H1 (cell line): ENCODE data around the gene RCC2. TPM values are rescaled to one million over a fixed set of nuclear protein-coding genes. Genes with fewer than 3 reads are reported as not detected.

Experiments
- CTCF ChIA-PET: fragments of 300-600 bp; sonication (Branson Sonifier 250); formaldehyde crosslinking; loops from one replicate; lab custom pipeline; 2021; ENCODE audit not compliant: partially characterized antibody; lab: Charles Lee
- POLR2A ChIA-PET: fragments of 300-600 bp; sonication (Branson Sonifier 250); formaldehyde crosslinking; loops from one replicate; lab custom pipeline; 2021; ENCODE audit warnings: inconsistent platforms; ENCODE audit not compliant: partially characterized antibody; lab: Charles Lee
- DNase-seq, 2 experiments: peaks; one replicate each; pipeline versions ENCODE4 v3.0.0 to v3.0.0-alpha.2; 2010 to 2022; ENCODE audit warnings: low spot score in 2 of 2, low read depth in 1 of 2, mixed read lengths in 1 of 2
- FAIRE-seq: peaks from 2 replicates; lab custom pipeline; 2011; peaks lifted over from hg19 to GRCh38; lab: Jason Lieb, UNC
- H2AFZ ChIP-seq: 2 replicates; pipeline ENCODE4 v1.8.1; 2012; ENCODE audit warnings: low read length, inconsistent platforms
- H2AK5ac ChIP-seq: 2 replicates; pipeline ENCODE4 v1.6.1; 2013; ENCODE audit warnings: low read depth, low read length
- H2BK120ac ChIP-seq: replicated peaks from 2 replicates; pipeline ENCODE3; 2013; ENCODE audit warnings: low read depth, low read length, inconsistent platforms
- H2BK12ac ChIP-seq: 2 replicates; pipeline ENCODE4 v1.6.1; 2013; ENCODE audit warnings: low read depth, low read length
- H2BK15ac ChIP-seq: 2 replicates; pipeline ENCODE4 v1.6.1; 2013; ENCODE audit warnings: low read length
- H2BK20ac ChIP-seq: 2 replicates; pipeline ENCODE4 v1.6.1; 2013; ENCODE audit warnings: low read length
- H2BK5ac ChIP-seq: 2 replicates; pipeline ENCODE4 v1.6.1; 2013; ENCODE audit warnings: low read depth, low read length
- H3K14ac ChIP-seq: 2 replicates; pipeline ENCODE4 v1.6.1; 2013; ENCODE audit warnings: inconsistent platforms; ENCODE audit not compliant: insufficient read length
- H3K18ac ChIP-seq: 2 replicates; pipeline ENCODE4 v1.6.1; 2013; ENCODE audit warnings: low read length; ENCODE audit errors: extremely low read depth
- H3K23ac ChIP-seq: 2 replicates; pipeline ENCODE4 v1.6.1; 2013; ENCODE audit warnings: inconsistent platforms; ENCODE audit not compliant: insufficient read length
- H3K23me2 ChIP-seq: 2 replicates; pipeline ENCODE4 v1.6.1; 2013; ENCODE audit warnings: low read depth, low read length
- H3K27ac ChIP-seq: 2 replicates; pipeline ENCODE4 v1.6.1; 2011; ENCODE audit warnings: low read depth, low read length, inconsistent platforms
- H3K27me3 ChIP-seq, 4 experiments: replicated peaks in 1 of 4; 1 replicate in 1 of 4; 2 replicates in 3 of 4; pipeline versions ENCODE4 v1.6.1 to v1.8.1; 2011 to 2013; ENCODE audit warnings: low read length in 3 of 4, mild to moderate bottlenecking in 3 of 4, inconsistent platforms in 2 of 4, mixed read lengths in 2 of 4, moderate library complexity in 1 of 4; ENCODE audit not compliant: control insufficient read depth in 3 of 4, insufficient read depth in 3 of 4; ENCODE audit errors: extremely low read depth in 1 of 4
- H3K36me3 ChIP-seq, 4 experiments: 2 replicates each; pipeline versions ENCODE4 v1.6.1 to v1.8.1; 2011 to 2013; ENCODE audit warnings: mild to moderate bottlenecking in 4 of 4, low read length in 3 of 4, moderate library complexity in 2 of 4, control low read depth in 1 of 4, inconsistent platforms in 1 of 4; ENCODE audit not compliant: insufficient read depth in 4 of 4, control insufficient read depth in 2 of 4
- H3K4ac ChIP-seq: replicated peaks from 2 replicates; pipeline ENCODE3; 2013; ENCODE audit warnings: low read length, low read depth, mixed read lengths, inconsistent platforms; ENCODE audit not compliant: insufficient read length
- H3K4me1 ChIP-seq, 4 experiments: replicated peaks in 1 of 4; 1 replicate in 1 of 4; 2 replicates in 3 of 4; pipeline versions ENCODE4 v1.6.1 to v1.8.1; 2011 to 2013; ENCODE audit warnings: low read length in 3 of 4, inconsistent platforms in 2 of 4, mixed read lengths in 1 of 4; ENCODE audit not compliant: insufficient read depth in 4 of 4, control insufficient read depth in 3 of 4
- H3K4me2 ChIP-seq, 2 experiments: 2 replicates each; pipeline versions ENCODE4 v1.6.1 to v1.8.1; 2011 to 2013; ENCODE audit warnings: low read depth in 2 of 2, low read length in 2 of 2, control low read depth in 1 of 2, inconsistent platforms in 1 of 2, mild to moderate bottlenecking in 1 of 2; ENCODE audit not compliant: insufficient read depth in 1 of 2
- H3K4me3 ChIP-seq, 4 experiments: fragments of 200-600, 300-600 bp in 1 of 4; sonication (generic), shearing (Covaris generic), sonication (Bioruptor Twin) in 1 of 4; 2 replicates each; pipeline versions ENCODE4 v1.5.1 to v1.8.1; 2011 to 2016; ENCODE audit warnings: low read length in 4 of 4, low read depth in 3 of 4, control low read depth in 2 of 4, inconsistent platforms in 2 of 4, mild to moderate bottlenecking in 2 of 4, mixed read lengths in 1 of 4, moderate library complexity in 1 of 4; ENCODE audit not compliant: insufficient read depth in 2 of 4; ENCODE audit errors: extremely low read depth in 1 of 4
- H3K56ac ChIP-seq: replicated peaks from 2 replicates; pipeline ENCODE3; 2013; ENCODE audit warnings: low read depth, mild to moderate bottlenecking, mixed read lengths, low read length, inconsistent platforms; ENCODE audit not compliant: insufficient read length
- H3K79me1 ChIP-seq: 2 replicates; pipeline ENCODE4 v1.6.1; 2013; ENCODE audit warnings: low read depth, low read length, control low read depth
- H3K79me2 ChIP-seq, 2 experiments: 2 replicates each; pipeline versions ENCODE4 v1.6.1 to v1.8.1; 2012 to 2013; ENCODE audit warnings: low read length in 2 of 2, mild to moderate bottlenecking in 2 of 2, inconsistent platforms in 1 of 2; ENCODE audit not compliant: insufficient read depth in 2 of 2, control insufficient read depth in 1 of 2
- H3K9ac ChIP-seq, 4 experiments: replicated peaks in 1 of 4; 1 replicate in 1 of 4; 2 replicates in 3 of 4; pipeline versions ENCODE4 v1.6.1 to v1.8.1; 2011 to 2013; ENCODE audit warnings: low read depth in 3 of 4, low read length in 3 of 4, control low read depth in 2 of 4, mild to moderate bottlenecking in 2 of 4, moderate library complexity in 2 of 4, inconsistent platforms in 1 of 4; ENCODE audit errors: extremely low read depth in 1 of 4
- H3K9me3 ChIP-seq, 2 experiments: 2 replicates each; pipeline versions ENCODE4 v1.6.1 to v1.8.1; 2012 to 2013; ENCODE audit warnings: mild to moderate bottlenecking in 2 of 2, moderate library complexity in 2 of 2, control low read depth in 1 of 2, inconsistent platforms in 1 of 2, low read depth in 1 of 2, low read length in 1 of 2, mixed read lengths in 1 of 2; ENCODE audit not compliant: insufficient read depth in 2 of 2
- H4K20me1 ChIP-seq, 2 experiments: replicated peaks in 1 of 2; 2 replicates each; pipeline versions ENCODE3 to v1.8.1; 2011 to 2013; ENCODE audit warnings: inconsistent platforms in 2 of 2, low read length in 2 of 2, mild to moderate bottlenecking in 1 of 2; ENCODE audit not compliant: insufficient read depth in 2 of 2, control insufficient read depth in 1 of 2
- H4K5ac ChIP-seq: 2 replicates; pipeline ENCODE4 v1.6.1; 2013; ENCODE audit warnings: low read length, low read depth, mixed read lengths, inconsistent platforms; ENCODE audit not compliant: insufficient read length
- H4K8ac ChIP-seq: 2 replicates; pipeline ENCODE4 v1.8.0; 2013; ENCODE audit warnings: mild to moderate bottlenecking, moderate library complexity, low read length, inconsistent platforms; ENCODE audit not compliant: insufficient read depth; ENCODE audit errors: extremely low read depth
- H4K91ac ChIP-seq: replicated peaks from 2 replicates; pipeline ENCODE3; 2013; ENCODE audit warnings: low read length, mixed read lengths, inconsistent platforms; ENCODE audit not compliant: insufficient read length
- POLR2AphosphoS5 ChIP-seq: IDR thresholded peaks from 2 replicates; pipeline ENCODE4 v1.6.1; 2011; ENCODE audit warnings: low read depth, low read length
- TEAD4 ChIP-seq: IDR thresholded peaks from 2 replicates; pipeline ENCODE4 v1.6.1; 2012; ENCODE audit warnings: low read depth, low read length, inconsistent platforms, mixed read lengths
- WGBS, 2 experiments: shearing (Covaris generic) in 1 of 2; methylation state at CpG; one replicate each; pipeline versions ENCODE4 v1.1.6 to v1.1.7; 2013 to 2015; ENCODE audit warnings: low lambda C conversion rate in 2 of 2, mixed read lengths in 2 of 2, inconsistent platforms in 1 of 2, low coverage in 1 of 2, missing lambda C conversion rate in 1 of 2; ENCODE audit not compliant: insufficient replicate concordance in 2 of 2, insufficient coverage in 1 of 2, insufficient read length in 1 of 2; ENCODE audit errors: extremely low coverage in 1 of 2, missing lambda C conversion rate in 1 of 2; 5-methylcytosine and 5-hydroxymethylcytosine counted together
- polyA plus RNA-seq, 7 experiments: library from polyadenylated mRNA; depleted of rRNA in 3 of 7; stranded (reverse) in 5 of 7; unstranded in 2 of 7; fragments of >200 nt in 5 of 7; fragments of 200-250 nt in 2 of 7; gene quantifications; 1 replicate in 5 of 7; 2 replicates in 1 of 7; 4 replicates in 1 of 7; pipeline versions ENCODE4 v1.2.1 to v1.2.3, GENCODE V29; 2011 to 2013; ENCODE audit warnings: missing spikeins in 2 of 7, mixed read lengths in 2 of 7
- total RNA-seq: library from RNA; stranded (reverse); fragmentation: NEBNext Ultra II Directional; extraction: Animal tissue kit (Norgen Biotek cat#: 25700); gene quantifications from 2 replicates; pipeline ENCODE4 v1.2.1, GENCODE V29; 2021

RCC2 gene
- total and polyA plus RNA-seq, 2 of the 8 experiments (the other 6 are each of a cell fraction or from before 2014, with no cell fraction given): 229 to 455 TPM

GRCh38 chr1:17434601-17435000 is 4.9 kb downstream of the RCC2 start:
- Histone ChIP-seq H3K56ac (no peak overlapping the region), H2AK5ac (peak overlapping the region; percentile 19; the same call in 1 of the 2 replicates), H4K20me1 (peaks cover 18 to 35% of the 10 kb centered on the region in 2 experiments), H4K91ac (peak overlapping the region; percentile 32), H2BK12ac (peak overlapping the region; percentile 96), H3K9me3 (no peaks in the 10 kb centered on the region), H4K8ac (no peak overlapping the region), H2AFZ (no peak overlapping the region), H3K36me3 (peaks cover 0 to 74% (median 18%) of the 10 kb centered on the region in 4 experiments), H3K9ac (no peak overlapping the region), H3K27me3 (no peaks in the 10 kb centered on the region), H2BK15ac (peak overlapping the region; percentile 34; the same call in 1 of the 2 replicates), H3K79me2 (peaks cover 38 to 93% of the 10 kb centered on the region in 2 experiments), H3K4me2 (peak overlapping the region; percentile 60 to 93), H3K27ac (no peak overlapping the region; the same call in 1 of the 2 replicates), H2BK20ac (peak overlapping the region; percentile 97), H4K5ac (no peak overlapping the region), H3K18ac (peak overlapping the region; percentile 33; the same call in 1 of the 2 replicates), H3K14ac (no peak overlapping the region), H2BK5ac (peak overlapping the region; percentile 86), H3K4me3 (peak overlapping the region in 2 of 4 experiments; percentile 15 to 46; a peak in 4 of 8 replicates), H3K4me1 (peaks cover 33 to 50% (median 40%) of the 10 kb centered on the region in 4 experiments), H3K79me1 (peaks cover 18% of the 10 kb centered on the region), H2BK120ac (no peak overlapping the region), H3K23ac (no peak overlapping the region), H3K4ac (peak overlapping the region; percentile 48), H3K23me2 (peaks cover 12% of the 10 kb centered on the region)
- no peak for TF ChIP-seq TEAD4
- peak; percentile 72; the same call in 1 of the 2 replicates for TF ChIP-seq POLR2AphosphoS5
- WGBS, 2 experiments: 58% methylated on average over 9 of the region's 9 CpGs; no CpG with 5 or more reads in 1 of the 2 experiments
- ChIA-PET CTCF (interaction anchor here (0.7 to 2.7 kb wide), 5 partner anchors 10 to 1056 kb away, joined by 3 to 6 read pairs (median 3); no protein-coding TSS in a partner anchor), POLR2A (interaction anchor here (0.7 to 12.4 kb wide), 12 partner anchors 12 to 116 kb away, joined by 3 to 155 read pairs (median 4); no protein-coding TSS in a partner anchor)
- no peak for FAIRE-seq
- DNase-seq: no peak
